ENCODE measurements around the gene MED13L.

The MED13L gene

DNA sequence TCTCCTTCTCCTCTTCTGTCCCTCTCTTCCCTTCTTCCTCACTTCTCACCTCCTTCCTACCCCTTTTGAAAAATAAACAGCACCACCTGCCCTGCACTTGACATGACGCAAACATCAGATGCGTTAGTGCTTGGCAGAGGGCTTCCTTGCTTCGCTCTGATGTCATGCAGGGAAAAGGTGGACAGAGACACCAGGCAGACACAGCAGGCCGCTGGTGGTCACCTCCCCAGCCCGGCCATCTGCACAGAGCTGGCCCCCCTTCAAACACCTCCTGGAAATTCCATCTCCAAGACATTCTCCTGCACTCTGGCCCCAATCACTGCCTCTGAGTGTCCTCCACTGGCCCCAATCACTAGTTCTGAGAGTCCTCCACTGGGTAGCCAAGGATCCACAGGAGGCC lies 353.6 kb downstream of the MED13L start:
- peaks cover 40% of the 10 kb centered on the region for H3K27me3 ChIP-seq
- H3K27ac ChIP-seq = no peak overlapping the region
- no peak overlapping the region for H3K4me3 ChIP-seq (ENCODE audit: low read depth in 1 of 2, low read length in 1 of 2)
- TF ChIP-seq, protein P1, sequence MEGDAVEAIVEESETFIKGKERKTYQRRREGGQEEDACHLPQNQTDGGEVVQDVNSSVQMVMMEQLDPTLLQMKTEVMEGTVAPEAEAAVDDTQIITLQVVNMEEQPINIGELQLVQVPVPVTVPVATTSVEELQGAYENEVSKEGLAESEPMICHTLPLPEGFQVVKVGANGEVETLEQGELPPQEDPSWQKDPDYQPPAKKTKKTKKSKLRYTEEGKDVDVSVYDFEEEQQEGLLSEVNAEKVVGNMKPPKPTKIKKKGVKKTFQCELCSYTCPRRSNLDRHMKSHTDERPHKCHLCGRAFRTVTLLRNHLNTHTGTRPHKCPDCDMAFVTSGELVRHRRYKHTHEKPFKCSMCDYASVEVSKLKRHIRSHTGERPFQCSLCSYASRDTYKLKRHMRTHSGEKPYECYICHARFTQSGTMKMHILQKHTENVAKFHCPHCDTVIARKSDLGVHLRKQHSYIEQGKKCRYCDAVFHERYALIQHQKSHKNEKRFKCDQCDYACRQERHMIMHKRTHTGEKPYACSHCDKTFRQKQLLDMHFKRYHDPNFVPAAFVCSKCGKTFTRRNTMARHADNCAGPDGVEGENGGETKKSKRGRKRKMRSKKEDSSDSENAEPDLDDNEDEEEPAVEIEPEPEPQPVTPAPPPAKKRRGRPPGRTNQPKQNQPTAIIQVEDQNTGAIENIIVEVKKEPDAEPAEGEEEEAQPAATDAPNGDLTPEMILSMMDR (IDR thresholded peaks at IDR 0.05) = no peak
- H3K9me3 ChIP-seq = no peaks in the 10 kb centered on the region
- H3K4me1 ChIP-seq (ENCODE audit: control insufficient read depth in 1 of 2, insufficient read depth in 1 of 2, low read depth in 1 of 2, low read length in 1 of 2) = no peaks in the 10 kb centered on the region
- H3K36me3 ChIP-seq = no peaks in the 10 kb centered on the region

DNA sequence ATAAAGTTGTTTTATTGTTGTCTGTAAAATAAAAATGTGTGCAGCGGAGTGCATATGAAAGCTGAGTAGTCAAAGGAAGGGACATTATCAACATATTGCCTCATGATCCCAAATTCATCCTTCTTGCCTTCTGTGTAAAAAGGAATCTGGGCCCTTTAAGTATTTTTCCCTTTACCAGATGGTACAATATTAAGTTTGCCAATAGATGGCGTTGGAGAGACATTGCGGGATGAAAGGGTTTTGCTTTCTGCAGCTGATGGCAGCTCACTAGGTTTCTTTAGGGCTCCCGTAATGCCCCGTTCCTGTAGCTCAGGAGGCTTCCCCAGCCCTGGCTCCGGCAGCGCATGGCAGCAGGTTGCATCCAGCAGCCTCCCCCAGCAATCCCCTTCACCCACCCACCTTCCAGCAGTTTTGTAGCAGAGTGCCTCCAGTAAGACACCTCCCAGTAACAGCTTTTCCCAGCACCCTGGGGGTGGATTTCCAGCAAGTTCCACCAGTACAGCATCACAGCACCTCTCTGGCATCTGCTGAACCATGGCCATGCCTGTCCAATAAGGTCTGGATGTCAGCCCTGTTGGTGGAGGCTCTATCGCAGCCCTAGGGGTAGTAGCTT lies 354.4 kb downstream of the MED13L start:
- Histone ChIP-seq H3K4me3 (ENCODE audit: low read depth in 1 of 2, low read length in 1 of 2) (no peak overlapping the region), H3K27me3 (peaks cover 46% of the 10 kb centered on the region), H3K4me1 (ENCODE audit: control insufficient read depth in 1 of 2, insufficient read depth in 1 of 2, low read depth in 1 of 2, low read length in 1 of 2) (no peaks in the 10 kb centered on the region), H3K36me3 (no peaks in the 10 kb centered on the region), H3K27ac (no peak overlapping the region), H3K9me3 (no peaks in the 10 kb centered on the region)
- TF ChIP-seq, protein P1 (IDR thresholded peaks at IDR 0.05) = no peak

DNA sequence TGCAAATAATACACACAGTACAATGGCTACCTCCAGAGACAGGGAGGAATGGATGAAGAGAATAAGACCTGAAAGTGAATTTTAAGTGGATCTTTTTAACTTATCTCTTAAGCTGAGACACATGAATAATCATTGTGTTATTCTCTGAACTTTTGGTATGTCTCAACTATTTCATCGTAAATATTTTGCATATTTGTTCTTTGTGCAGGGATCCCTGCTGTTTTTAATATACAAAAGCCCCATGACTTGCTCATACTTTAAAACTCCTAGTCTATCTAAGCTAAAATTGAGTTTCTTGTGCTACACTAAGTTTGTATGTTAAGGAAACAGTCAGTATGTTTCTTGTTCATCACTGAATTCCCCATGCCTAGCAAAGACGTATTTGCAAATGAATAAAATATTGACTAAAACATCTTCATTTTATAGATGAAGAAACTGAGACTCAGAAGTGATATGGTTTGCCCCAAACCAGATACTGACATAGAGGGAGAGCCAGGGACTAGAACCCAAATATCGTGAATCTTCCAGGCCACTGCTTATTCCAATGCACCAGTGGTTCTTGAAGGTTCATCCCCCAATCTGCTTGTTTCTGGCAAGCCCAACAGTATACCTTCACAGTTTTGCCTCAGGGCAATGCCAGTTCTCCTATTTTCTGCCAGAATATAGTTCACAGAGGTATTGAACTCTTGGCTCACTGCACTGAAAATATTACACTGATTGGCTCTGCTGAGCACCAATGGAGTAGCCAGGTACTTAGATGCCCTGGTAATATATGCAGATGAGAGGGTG lies 356.9 kb downstream of the MED13L start:
- Histone ChIP-seq H3K4me3 (ENCODE audit: low read depth in 1 of 2, low read length in 1 of 2) (no peak overlapping the region), H3K36me3 (no peaks in the 10 kb centered on the region), H3K27me3 (peaks cover 71% of the 10 kb centered on the region), H3K4me1 (ENCODE audit: control insufficient read depth in 1 of 2, insufficient read depth in 1 of 2, low read depth in 1 of 2, low read length in 1 of 2) (peaks cover 0 to 4% of the 10 kb centered on the region in 2 experiments), H3K9me3 (no peaks in the 10 kb centered on the region), H3K27ac (no peak overlapping the region)
- TF ChIP-seq, protein P1 (IDR thresholded peaks at IDR 0.05) = no peak

DNA sequence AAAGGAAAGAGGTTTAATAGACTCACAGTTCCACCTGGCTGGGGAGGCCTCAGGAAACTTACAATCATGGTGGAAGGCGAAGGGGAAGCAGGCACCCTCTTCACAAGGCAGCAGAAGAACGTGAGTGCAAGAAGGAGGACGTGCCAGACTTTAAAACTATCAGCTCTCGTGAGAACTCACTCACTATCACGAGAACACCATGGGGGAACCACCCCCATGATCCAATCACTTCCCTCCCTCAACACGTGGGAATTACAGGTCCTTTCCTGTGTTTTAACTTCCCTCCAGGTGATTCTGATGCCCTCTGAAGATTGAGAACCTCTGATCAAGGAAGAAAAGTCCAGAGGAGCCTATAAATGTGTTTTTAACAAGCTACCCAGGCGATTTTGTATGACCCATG lies 358.7 kb downstream of the MED13L start:
- peaks cover 0 to 4% of the 10 kb centered on the region in 2 experiments for H3K4me1 ChIP-seq (ENCODE audit: control insufficient read depth in 1 of 2, insufficient read depth in 1 of 2, low read depth in 1 of 2, low read length in 1 of 2)
- H3K9me3 ChIP-seq = no peaks in the 10 kb centered on the region
- H3K36me3 ChIP-seq = no peaks in the 10 kb centered on the region
- H3K4me3 ChIP-seq (ENCODE audit: low read depth in 1 of 2, low read length in 1 of 2) = no peak overlapping the region
- H3K27me3 ChIP-seq = peaks cover 79% of the 10 kb centered on the region
- TF ChIP-seq, protein P1 (IDR thresholded peaks at IDR 0.05) = no peak
- H3K27ac ChIP-seq = no peak overlapping the region

DNA sequence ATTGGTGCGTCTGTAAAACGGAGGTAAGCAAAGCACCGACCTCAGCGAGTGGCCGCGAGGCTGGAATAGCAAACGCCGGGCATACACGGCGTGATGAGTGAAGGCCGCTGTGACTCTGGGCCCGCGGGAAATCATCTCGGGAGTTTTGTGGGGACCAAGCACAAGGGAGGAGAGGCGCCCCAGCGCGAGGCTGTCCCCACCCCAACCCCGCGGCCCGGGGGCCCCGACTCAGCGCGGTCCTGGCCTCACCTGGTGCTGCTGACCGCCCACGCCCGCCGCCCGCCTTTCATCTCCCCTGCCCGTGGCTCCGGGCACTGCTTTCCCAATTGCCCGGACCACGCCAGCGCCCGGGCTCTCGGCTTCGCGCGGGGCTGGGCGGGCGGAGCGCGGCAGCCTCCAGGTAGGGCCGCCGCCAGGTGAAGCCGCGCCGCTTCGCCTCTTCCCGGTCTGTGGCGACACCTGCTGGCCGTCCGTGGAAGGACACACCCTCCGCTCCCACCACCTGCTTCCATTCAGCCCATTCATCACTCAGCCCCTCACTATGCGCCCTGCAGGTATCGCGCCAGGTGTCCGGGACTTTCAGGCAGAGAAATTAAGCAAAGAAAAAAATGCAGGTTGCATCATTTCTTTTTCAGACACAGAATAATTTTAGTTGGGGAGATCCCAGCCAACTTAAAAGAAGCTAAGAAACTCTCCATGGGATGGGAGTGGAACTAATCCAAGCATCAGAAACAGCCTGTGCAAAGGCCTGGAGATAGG lies 360.4 kb downstream of the MED13L start:
- TF ChIP-seq, protein P1 (IDR thresholded peaks at IDR 0.05) = peak; percentile 90
- no peak overlapping the region for H3K27ac ChIP-seq
- H3K36me3 ChIP-seq = no peaks in the 10 kb centered on the region
- H3K4me3 ChIP-seq (ENCODE audit: low read depth in 1 of 2, low read length in 1 of 2) = no peak overlapping the region
- H3K4me1 ChIP-seq (ENCODE audit: control insufficient read depth in 1 of 2, insufficient read depth in 1 of 2, low read depth in 1 of 2, low read length in 1 of 2) = peaks cover 0 to 4% of the 10 kb centered on the region in 2 experiments
- H3K9me3 ChIP-seq = no peaks in the 10 kb centered on the region
- peaks cover 91% of the 10 kb centered on the region for H3K27me3 ChIP-seq
